Measurements from ENCODE around the gene TTBK1.
A peak's percentile ranks its signal among the peaks of the same experiment; 100 is the strongest.

TTBK1 gene

GRCh38 chr6:43221046-43221972, 22.0 kb upstream of the TTBK1 start:
- H3K4me3 ChIP-seq (ENCODE audit: low read length): no peak overlapping the region
- TF ChIP-seq CTCF (conservative IDR thresholded peaks at IDR 0.05; ENCODE audit: low read depth, low read length): no peak
- no peak for DNase-seq (ENCODE audit: low read depth)

GRCh38 chr6:43222418-43223059, 20.7 kb upstream of the TTBK1 start:
- TF ChIP-seq CTCF (conservative IDR thresholded peaks at IDR 0.05; ENCODE audit: low read depth, low read length): no peak
- DNase-seq (ENCODE audit: low read depth): no peak
- H3K4me3 ChIP-seq (ENCODE audit: low read length): no peak overlapping the region

- no peak for DNase-seq (ENCODE audit: low read depth)
- TF ChIP-seq CTCF (conservative IDR thresholded peaks at IDR 0.05; ENCODE audit: low read depth, low read length): no peak
- H3K4me3 ChIP-seq (ENCODE audit: low read length): no peak overlapping the region
Measured at GRCh38 chr6:43223175-43223574, 20.1 kb upstream of the TTBK1 start.

GRCh38 chr6:43226192-43226851, 17.0 kb upstream of the TTBK1 start:
- H3K4me3 ChIP-seq (ENCODE audit: low read length): no peak overlapping the region
- TF ChIP-seq CTCF (conservative IDR thresholded peaks at IDR 0.05; ENCODE audit: low read depth, low read length): no peak
- DNase-seq (ENCODE audit: low read depth): no peak

GRCh38 chr6:43228951-43229802, 14.1 kb upstream of the TTBK1 start, which contains the start of gene DNPH1:
TSS of gene DNPH1 (minus strand) at chr6:43229481. CDS start at chr6:43229456, 25 bp downstream.
- TF ChIP-seq CTCF (conservative IDR thresholded peaks at IDR 0.05; ENCODE audit: low read depth, low read length): peak; percentile 61
- peak within 1 kb of the TSS; percentile 48 for H3K4me3 ChIP-seq (ENCODE audit: low read length)

GRCh38 chr6:43229803-43230620, 13.3 kb upstream of the TTBK1 start:
- no peak overlapping the region for H3K4me3 ChIP-seq (ENCODE audit: low read length)
- no peak for DNase-seq (ENCODE audit: low read depth)
- no peak for TF ChIP-seq CTCF (conservative IDR thresholded peaks at IDR 0.05; ENCODE audit: low read depth, low read length)

More at GRCh38 chr6:43228951-43229802, 14.1 kb upstream of the TTBK1 start, which contains the start of gene DNPH1:
- DNase-seq (ENCODE audit: low read depth): no peak

Data from retinal pigment epithelial cell (primary cell).